Ammon's horn (tissue), 1 donor: ENCODE results near the gene RPAIN.

Source experiments
- DNase-seq: peaks from one replicate; pipeline ENCODE4 v3.0.0-alpha.2; 2016; ENCODE audit warnings: low spot score

Gene RPAIN

GRCh38 chr17:5419959-5420653 is at the start of gene RPAIN:
Gene RPAIN (plus strand): TSS chr17:5420182. CDS start chr17:5420211, 29 bp downstream.
- peak; percentile 95 for DNase-seq

- peak; percentile 15 for DNase-seq
Measured at GRCh38 chr17:5370411-5370810, 49.6 kb upstream of the RPAIN start.

GRCh38 chr17:5373112-5373511 is 46.9 kb upstream of the RPAIN start:
- no peak for DNase-seq

- no peak for DNase-seq
Measured at GRCh38 chr17:5378566-5379207, 41.3 kb upstream of the RPAIN start.

- no peak for DNase-seq
Measured at GRCh38 chr17:5379351-5380107, 40.5 kb upstream of the RPAIN start.

- no peak for DNase-seq
Measured at GRCh38 chr17:5380491-5381135, 39.4 kb upstream of the RPAIN start.

GRCh38 chr17:5381542-5381941 is 38.4 kb upstream of the RPAIN start:
- no peak for DNase-seq

GRCh38 chr17:5391678-5392077 is 28.3 kb upstream of the RPAIN start:
- DNase-seq = no peak

- no peak for DNase-seq
Measured at GRCh38 chr17:5396612-5397011, 23.4 kb upstream of the RPAIN start.

- DNase-seq = no peak
Measured at GRCh38 chr17:5399767-5400166, 20.2 kb upstream of the RPAIN start.

- DNase-seq = no peak
Measured at GRCh38 chr17:5405400-5405799, 14.6 kb upstream of the RPAIN start.

- no peak for DNase-seq
Measured at GRCh38 chr17:5408186-5408585, 11.8 kb upstream of the RPAIN start.

- DNase-seq = no peak
Measured at GRCh38 chr17:5410594-5411272, 9.2 kb upstream of the RPAIN start.

GRCh38 chr17:5413682-5414081 is 6.3 kb upstream of the RPAIN start:
- peak; percentile 48 for DNase-seq

GRCh38 chr17:5416901-5417300 is 3.1 kb upstream of the RPAIN start:
- no peak for DNase-seq

GRCh38 chr17:5418858-5419355 is 1.1 kb upstream of the RPAIN start:
- peak; percentile 25 for DNase-seq

- peak; percentile 99 for DNase-seq
Measured at GRCh38 chr17:5419356-5419958, 525 bp upstream of the RPAIN start, which contains the start of gene NUP88. Gene NUP88 (minus strand): TSS chr17:5419662. CDS start chr17:5419650, 12 bp downstream.

GRCh38 chr17:5422505-5422904 is 2.5 kb downstream of the RPAIN start:
- DNase-seq = no peak

- no peak for DNase-seq
Measured at GRCh38 chr17:5424909-5425308, 4.9 kb downstream of the RPAIN start.

GRCh38 chr17:5425826-5426225 is 5.8 kb downstream of the RPAIN start:
- no peak for DNase-seq

GRCh38 chr17:5429191-5429887 is 9.4 kb downstream of the RPAIN start:
- DNase-seq = peak; percentile 31
